Measurements from ENCODE around the gene SLC22A23.

DNA sequence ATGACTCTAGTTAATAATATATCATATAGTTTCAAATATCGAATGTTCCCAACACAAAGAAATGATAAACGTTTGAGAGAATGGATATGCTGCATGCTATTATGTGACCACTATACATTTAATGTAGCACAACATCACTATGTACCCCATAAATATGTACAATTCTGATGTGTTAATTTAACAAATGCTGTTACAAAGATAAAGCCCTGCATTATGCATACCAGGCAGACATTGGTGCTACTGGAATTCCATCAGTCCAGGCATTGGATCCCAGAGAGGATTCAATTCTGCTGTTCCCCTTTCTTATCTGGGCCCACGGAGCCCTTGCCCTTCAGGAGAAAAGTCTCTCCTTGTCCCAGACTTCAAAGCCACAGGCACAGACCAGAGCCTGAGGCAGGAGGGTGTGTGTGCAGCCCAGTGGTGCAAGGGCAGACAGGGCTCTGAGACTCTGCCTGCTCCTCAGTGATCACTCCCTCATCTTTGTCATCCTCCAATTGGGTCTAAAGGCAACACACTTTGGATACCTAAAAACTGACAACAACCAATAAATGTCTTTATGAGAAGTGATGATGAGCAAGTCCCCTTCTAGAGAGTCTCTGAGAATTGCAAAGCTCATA, 152.9 kb downstream of the SLC22A23 start:
- TF ChIP-seq, protein P1, sequence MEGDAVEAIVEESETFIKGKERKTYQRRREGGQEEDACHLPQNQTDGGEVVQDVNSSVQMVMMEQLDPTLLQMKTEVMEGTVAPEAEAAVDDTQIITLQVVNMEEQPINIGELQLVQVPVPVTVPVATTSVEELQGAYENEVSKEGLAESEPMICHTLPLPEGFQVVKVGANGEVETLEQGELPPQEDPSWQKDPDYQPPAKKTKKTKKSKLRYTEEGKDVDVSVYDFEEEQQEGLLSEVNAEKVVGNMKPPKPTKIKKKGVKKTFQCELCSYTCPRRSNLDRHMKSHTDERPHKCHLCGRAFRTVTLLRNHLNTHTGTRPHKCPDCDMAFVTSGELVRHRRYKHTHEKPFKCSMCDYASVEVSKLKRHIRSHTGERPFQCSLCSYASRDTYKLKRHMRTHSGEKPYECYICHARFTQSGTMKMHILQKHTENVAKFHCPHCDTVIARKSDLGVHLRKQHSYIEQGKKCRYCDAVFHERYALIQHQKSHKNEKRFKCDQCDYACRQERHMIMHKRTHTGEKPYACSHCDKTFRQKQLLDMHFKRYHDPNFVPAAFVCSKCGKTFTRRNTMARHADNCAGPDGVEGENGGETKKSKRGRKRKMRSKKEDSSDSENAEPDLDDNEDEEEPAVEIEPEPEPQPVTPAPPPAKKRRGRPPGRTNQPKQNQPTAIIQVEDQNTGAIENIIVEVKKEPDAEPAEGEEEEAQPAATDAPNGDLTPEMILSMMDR (IDR thresholded peaks at IDR 0.05): no peak
- no peak for TF ChIP-seq POLR2A (IDR thresholded peaks at IDR 0.05)
